Skin of body (tissue), 2 donors: Measurements from ENCODE around the gene ANKRD49. TPM values are rescaled to one million over a fixed set of nuclear protein-coding genes. Genes with fewer than 3 reads are reported as not detected.
"Not testable (repeated sequence)": the region's sequence is repeated elsewhere in the genome, so short reads cannot be mapped to it uniquely, and the experiment has no call there.

Experiments used
- DNase-seq: peaks from one replicate; lab custom pipeline; 2025; lab: John Stamatoyannopoulos, UW
- total RNA-seq: library from RNA; depleted of rRNA; stranded (reverse); fragments of >200 nt; gene quantifications from one replicate; pipeline ENCODE4 v1.2.3, GENCODE V29; 2014

Gene ANKRD49
- total RNA-seq, 1 donor from 2014 or later: 12.7 TPM

GRCh38 chr11:94506513-94506912 is 12.7 kb downstream of the ANKRD49 start:
- DNase-seq: not testable (repeated sequence)

DNA sequence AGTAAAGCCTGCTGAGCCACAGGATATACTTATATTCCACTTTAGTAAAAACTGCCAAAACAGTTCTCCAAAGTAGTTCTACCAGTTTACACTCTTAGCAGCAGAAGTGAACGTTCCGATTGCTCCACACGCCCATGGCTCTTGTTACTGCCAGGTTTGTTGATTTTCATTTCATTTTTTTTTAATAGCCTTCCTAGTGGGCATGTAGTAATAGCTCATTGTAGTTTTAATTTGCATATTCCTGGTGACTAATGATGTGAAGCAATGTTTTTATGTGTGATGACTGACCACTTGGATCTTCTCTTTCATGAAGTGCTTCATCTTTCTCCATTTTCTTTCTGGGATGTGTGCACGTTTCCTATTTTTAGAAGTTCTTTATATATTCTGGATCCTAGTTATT is 13.7 kb downstream of the ANKRD49 start:
- DNase-seq: no peak

- DNase-seq: no peak
Measured at GRCh38 chr11:94511932-94512781, 18.4 kb downstream of the ANKRD49 start, which contains the start of gene C11orf97. Gene C11orf97, plus strand, starts transcription at chr11:94512461. Its CDS starts 68 bp downstream, at chr11:94512529.

GRCh38 chr11:94513091-94513490 is 19.3 kb downstream of the ANKRD49 start:
- DNase-seq: no peak

DNA sequence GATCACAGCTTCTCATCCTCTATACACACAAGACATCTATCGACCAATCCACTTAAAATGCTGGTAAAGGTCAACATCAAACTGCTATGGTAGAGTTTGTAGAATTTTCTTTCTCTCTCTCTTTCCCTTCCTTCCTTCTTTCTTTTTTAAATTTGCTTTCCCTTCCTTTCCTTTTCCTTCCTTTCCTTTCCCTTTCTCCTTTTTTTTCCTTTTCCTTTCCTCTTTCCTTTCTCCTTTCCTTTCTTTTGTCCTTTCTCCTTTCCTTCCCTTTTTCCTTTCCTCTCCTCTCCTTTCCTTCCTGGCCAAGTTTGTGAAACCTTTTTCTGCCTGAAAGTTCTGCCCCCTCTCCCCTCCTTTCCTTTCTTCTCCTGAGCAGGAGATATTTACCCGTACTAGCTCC is 21.6 kb downstream of the ANKRD49 start:
- DNase-seq: no peak

DNA sequence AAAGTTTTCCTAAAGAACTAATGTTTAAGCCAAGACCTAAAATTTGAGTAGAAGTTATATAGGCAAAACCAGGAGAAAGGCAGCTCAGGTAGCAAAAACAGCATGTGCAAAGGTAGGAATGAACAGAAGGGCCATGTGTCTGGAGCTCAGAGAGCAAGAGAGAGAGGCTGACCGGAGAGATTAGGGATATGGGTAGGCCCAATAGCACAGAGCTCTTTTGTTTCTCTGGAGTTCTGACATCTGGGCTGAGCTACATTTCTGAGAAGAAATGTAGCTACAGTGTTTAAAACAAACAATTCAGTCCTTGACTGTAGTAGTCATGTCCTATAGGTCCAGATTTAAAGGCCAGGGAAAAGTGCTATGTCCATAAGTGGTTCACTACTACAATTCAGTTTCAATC is 22.9 kb downstream of the ANKRD49 start:
- DNase-seq: no peak

GRCh38 chr11:94518300-94518699 is 24.5 kb downstream of the ANKRD49 start:
- DNase-seq: no peak

DNA sequence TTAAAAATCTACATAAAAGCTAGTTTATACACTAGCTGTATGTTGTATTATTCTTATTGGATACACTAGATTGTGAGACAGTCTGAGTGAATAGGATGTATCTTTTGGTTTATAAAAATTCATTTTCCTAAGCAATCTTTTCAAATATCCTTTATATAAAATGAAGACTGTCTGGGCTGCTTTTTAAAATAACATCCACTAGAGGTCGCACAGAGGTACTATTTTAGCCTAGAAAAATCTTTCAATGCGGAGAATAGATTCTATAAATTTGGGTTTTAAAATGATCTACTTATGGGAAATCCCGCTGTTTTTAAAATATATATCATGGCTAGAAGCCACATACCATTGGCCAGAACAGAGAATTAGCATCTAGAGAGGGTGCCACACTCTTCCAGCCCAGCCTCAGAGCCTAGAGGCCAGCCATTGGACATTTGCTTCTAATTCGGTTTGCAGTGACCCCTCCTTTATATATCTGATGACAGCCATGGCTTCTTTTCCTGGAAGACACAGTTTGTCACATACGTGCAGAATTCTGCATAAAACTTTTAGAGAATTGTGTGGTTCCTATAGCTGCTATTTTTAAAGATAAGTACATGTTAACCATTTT is 25.8 kb downstream of the ANKRD49 start:
- DNase-seq: peak; percentile 24

DNA sequence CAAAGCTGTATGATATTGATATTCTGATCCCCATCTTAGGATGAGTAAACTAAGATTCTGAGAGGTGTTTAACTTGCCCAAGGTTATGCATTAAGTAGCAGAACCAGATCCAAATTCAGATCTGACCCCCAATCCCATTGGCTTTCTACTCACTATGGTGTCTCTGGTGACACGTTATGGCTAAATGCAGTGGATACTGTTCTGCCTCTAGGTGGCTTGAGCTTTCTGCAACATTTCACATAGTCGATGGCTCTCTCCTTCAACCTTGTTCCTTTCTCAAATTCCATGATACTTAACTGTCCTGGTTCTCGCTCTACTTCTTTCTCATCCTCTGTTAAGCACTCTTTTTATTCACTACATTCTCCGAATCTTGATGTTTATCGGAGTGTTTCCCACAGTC is 27.9 kb downstream of the ANKRD49 start:
- no peak for DNase-seq

GRCh38 chr11:94524341-94524740 is 30.6 kb downstream of the ANKRD49 start:
- DNase-seq: no peak

GRCh38 chr11:94525546-94526324 is 32.0 kb downstream of the ANKRD49 start:
- peak; percentile 17 for DNase-seq

DNA sequence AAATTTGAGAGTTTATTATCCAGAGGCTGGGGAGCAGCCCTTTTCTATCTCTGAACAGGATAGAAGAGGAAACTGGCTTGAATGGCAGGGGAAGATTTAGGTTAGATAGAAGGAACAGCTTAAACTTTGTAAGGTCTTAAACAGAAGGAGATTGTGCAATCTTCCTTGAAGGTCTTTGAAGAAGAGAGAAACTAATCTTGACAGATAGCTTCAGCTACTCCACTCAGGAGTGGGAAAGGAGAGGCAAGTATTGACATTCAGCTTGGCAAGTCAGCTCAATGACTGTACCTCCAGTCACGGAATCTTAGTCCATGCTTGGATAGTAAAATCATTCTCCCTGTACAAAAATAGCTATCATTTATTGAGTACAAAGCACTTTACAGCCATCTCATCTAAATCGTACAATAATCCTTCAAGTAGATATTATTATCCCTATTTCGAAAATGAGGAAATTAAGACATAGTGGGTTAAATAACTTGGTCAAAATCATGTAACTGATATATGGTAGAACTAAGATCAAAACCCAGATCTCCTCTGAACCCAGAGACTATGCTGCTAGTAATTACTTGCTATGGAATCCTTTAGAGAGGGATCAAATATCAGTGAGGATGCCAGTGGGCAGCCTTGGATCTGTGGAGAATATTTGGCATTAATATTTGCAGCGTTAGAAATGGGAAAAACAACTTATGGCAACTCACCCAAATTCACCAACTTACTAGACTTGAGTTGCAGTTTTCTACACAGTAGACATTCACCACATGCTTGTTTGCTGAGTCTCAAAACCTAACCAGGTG is 33.1 kb downstream of the ANKRD49 start:
- DNase-seq: no peak

DNA sequence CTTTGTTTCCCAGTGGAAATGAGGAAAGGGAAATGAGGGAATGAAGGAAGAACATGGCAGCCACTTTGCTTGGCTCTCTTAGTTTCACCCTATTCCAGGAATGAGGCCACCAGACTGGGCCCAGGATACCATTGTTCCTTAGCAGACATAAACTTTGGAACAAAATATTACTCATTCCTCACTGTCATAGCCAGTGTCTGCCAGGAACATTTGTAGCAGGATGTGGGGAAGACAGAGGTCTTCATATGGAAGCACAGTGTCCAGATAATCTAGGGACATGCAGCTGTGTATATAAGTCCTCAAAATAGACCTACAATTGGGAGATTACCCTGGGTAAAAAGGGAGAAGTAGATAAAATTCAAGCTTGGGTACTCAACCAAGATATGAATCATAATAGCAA is 34.8 kb downstream of the ANKRD49 start:
- DNase-seq: no peak

GRCh38 chr11:94532211-94532610 is 38.4 kb downstream of the ANKRD49 start:
- no peak for DNase-seq

DNA sequence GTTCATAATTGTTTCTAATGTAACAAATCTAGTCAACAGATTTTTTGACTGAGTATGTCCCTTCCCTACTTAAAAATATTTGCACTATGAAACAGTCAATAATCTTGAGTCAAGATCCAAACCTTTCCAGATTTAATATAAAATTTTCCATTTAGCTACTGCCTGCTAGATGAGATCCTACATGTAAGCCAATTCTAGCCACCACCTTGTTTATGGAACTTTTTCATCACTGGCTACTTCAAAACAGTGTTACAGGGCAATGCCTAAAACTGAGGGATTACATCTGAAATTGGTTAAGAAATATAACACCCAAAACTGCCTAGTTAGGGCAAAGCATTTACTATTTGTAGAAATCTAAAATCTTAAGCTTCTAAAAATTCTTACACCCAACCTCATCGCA is 39.4 kb downstream of the ANKRD49 start:
- DNase-seq: peak; percentile 7

GRCh38 chr11:94533696-94534630 is 40.2 kb downstream of the ANKRD49 start:
- peak; percentile 22 for DNase-seq

DNA sequence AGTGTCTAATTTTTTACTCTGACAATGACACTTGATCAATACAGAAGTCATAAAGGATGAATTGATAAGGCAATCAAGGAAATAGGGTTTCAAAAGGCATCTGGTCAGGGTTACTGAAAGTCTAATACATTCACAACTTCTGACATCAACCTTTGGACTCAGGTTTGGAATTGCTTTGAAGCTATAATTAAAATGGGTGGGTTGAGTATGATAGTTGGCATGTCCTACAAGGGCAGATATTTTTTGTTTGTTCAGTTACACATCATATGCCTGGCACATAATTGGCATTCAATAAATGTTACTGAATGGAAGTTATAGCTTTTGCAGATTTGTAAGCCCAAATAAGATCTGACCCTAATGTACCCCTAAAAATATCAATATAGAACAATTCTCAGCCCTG is 42.6 kb downstream of the ANKRD49 start:
- no peak for DNase-seq

DNA sequence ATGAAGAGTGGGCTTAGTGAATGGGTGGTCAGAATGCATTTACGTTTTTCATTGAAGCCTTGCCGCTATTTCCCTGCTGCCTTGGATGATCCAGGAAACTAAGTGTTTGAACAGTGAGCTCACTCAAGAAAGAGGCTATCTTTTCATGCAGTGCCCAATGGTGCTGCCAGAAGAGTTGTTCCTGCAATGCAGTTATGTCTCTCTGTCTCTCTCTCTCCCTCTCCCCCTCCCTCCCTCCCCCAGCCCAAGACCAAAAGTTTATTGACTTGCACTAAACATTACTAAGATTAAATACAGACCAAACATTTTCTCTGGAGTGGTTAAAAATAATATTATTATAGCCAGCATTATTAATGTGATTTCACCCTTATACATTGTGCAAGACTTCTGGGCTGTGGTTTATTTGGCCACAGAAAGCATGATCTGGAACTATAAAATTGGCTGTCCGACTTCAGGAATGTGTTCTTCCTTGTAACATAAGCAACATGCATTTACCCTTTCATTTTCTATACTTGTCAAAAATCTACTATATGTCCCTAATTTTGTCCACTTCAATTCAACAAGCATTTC is 43.3 kb downstream of the ANKRD49 start:
- DNase-seq: peak; percentile 88

GRCh38 chr11:94539420-94539819 is 45.6 kb downstream of the ANKRD49 start:
- DNase-seq: no peak
